Anterior cingulate cortex (tissue), 58 donors: ENCODE measurements around the gene SRPRA.
"Not testable (repeated sequence)": the region's sequence is repeated elsewhere in the genome, so short reads cannot be mapped to it uniquely, and the experiment has no call there.

Experiments
- DNase-seq, 58 donors: peaks; one replicate each; lab custom pipeline; 2025; lab: John Stamatoyannopoulos, UW

Gene SRPRA

DNA sequence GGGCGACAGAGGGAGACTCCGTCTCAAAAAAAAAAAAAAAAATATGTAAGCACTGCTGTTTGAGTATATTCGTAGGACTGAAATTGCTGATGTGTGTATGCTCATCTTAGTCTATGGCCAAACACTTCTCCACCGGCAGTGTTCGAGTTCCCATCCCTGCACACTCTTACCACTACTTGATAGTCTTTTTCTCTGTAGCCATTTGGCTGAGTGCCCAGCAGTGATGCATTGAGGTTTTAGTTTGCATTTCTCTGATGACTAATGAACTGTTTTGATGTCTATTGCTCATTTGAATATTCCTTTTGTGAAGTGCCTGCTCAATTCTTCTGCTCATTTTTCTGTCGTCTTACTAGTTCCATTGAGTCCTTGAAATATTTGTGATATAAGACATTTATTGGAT, 16.1 kb upstream of the SRPRA start:
- peak in 19 of 58 donors; percentile 11 to 84 (median 24) for DNase-seq

DNA sequence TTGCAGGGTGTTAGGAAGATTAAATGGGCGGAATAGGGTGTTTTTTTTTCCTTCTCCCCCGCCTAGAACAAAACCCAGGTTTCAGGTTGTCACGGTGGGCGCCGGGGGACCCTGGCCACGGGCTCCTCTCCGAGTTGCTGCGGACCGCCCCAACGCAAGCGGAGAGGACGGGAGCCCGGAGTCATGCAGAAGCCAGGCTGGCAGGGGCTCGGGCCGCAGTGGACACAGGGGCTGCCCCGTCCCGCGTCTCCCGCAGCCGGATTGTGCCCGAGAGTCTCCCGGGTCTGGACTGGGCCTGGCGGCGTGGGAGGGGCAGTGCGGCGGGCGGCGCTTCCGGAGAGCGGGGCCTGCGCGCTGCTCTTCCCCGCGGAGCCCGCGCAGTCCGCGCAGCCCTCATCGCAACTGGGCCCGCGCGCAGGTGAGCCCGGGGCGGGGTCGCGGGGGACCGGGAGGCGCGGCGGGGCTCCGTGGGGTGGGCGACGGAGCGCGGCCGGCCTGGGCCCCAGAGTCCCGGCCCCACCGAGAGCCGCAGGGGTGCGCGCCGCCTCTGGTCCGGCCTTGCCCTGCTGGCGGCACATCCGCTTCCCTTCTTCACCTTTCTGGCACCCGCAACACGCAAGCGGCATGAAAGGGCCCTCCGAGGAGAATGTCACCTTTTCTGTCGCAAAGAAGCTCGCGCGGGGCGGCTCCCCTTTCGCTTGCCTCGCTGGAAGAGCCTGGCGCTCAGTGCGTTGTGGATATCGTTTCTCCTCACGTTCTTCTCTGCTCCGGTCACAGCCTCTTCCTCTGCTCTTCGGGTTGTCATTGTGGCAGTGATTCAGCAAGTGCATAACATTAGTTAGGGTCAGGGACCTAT, 14.3 kb upstream of the SRPRA start, which contains the start of gene TIRAP:
TIRAP (plus strand) TSS at position 358 of the 856 bp plus-strand sequence. CDS start 7,802 bp downstream, outside the sequence.
- peak in 50 of 58 donors; percentile 10 to 80 (median 48) for DNase-seq

DNA sequence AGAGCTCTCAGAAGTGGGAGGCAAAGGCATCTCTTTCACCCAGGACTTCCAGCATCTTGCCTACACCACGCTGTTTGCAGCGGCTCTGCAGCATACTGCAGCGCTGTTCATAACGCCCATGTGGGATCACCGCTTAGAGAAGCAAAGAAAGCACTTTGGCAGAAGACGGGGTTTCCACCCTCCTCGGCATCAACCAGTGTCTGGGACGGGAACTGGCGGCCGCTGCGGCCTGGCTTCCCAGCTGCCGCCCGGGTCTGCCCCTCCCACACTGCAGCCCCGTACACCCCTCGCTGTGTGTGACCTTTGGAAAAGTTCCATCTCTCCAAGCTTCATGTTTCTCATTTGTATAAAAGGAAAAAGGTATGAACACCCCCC, 13.7 kb upstream of the SRPRA start:
- peak in 38 of 58 donors; percentile 6 to 67 (median 40) for DNase-seq

DNA sequence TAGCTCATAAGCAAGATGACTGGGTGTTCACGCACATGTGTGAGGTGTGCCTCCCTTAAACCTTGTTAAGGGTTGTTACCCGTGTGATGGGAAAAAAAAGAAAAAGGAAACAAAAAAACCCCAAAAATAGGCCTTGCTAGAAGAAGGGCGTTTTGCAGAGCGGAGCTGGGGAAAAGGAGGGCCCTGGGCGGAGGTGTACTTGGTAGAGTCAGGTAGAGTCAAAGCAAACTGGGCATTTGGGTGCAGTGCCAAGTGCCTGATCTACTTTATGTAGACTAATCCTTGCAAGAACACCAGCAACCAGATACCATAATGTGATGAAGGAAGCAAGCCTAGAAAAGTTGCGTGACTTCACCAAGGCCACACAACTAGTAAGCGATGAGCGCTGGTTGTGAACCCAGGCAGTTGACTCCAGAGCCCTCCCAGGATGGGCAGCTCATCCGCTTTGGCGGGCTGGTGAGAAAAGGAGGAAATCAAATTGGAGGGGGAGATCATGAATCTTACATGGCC, 13.0 kb upstream of the SRPRA start:
- no peak for DNase-seq

DNA sequence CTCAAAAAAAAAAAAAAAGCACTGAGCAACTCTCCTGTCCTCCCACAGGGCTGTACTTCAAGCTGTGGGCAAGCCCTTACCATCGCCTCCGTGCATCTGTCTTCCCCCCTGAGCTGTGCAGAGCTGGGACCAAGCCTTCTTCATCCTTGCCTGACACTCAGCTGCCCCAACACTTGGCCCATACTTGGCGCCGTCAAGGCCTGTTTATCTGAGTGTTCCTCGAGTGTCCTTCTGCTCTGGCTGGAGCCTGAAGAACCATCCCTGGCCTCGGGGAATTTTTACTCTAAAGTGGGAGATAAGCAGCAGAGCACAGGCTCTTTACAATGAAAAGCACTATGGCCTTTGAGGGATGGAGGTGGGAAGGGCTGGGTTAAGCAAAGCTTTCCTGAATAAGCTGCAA, 12.6 kb upstream of the SRPRA start:
- DNase-seq, result no peak

DNA sequence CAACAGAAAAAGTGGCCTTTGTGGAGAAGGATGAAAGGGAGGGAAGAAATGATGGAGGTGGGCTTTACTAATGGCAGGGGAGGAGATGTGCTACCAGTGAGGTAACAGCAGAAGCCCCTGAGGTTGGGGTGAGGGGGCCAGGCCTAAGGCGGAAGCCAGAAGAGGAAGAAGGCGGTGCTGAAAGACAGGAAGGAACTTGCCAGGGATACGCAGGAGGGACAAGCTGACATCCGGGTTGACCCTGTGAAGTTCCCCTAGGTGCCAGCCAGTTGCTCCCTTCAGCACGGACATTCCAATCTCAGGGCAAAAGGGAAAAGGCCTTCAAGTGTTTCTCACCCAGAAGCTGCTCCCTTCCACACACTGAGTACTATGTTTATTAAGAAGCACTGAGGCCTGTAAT, 11.9 kb upstream of the SRPRA start:
- DNase-seq, result no peak

DNA sequence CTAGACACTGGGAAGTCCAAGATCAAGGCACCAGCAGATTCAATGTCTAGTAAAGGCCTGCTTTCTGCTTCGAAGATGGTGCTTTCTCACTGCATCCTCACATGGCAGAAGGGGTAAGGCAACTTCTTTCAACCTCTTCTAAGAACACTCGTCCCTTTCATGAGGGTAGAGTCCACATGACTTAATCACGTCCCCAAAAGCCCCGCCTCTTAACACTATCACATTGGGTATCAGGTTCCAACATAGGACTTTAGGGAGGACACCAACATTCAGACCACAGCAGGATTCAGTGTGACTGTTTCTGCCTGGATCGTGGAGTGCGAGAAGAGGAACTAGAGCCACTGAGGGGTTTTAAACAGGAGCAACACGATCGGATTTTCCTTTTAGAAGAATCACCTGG, 10.5 kb upstream of the SRPRA start:
- no peak for DNase-seq

DNA sequence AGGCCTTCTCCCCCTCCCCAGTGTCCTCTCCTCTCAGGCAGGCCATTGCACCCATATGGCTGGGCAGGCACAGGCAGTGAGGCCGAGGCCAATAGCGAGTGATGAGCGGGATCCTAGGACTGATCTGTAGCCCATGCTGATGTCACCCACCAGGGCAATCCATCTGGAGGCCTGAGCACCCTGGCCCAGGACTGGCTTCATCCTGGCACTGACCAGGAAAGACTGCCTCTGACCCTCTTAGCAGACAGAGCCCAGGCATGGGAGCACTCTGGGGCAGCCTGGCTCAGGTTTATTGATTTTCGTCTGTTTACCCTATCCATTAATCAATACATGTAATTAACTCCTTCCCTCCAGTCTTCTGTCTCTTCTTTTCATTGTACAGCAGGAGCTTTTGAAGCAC, 9.1 kb upstream of the SRPRA start:
- DNase-seq, result no peak

DNA sequence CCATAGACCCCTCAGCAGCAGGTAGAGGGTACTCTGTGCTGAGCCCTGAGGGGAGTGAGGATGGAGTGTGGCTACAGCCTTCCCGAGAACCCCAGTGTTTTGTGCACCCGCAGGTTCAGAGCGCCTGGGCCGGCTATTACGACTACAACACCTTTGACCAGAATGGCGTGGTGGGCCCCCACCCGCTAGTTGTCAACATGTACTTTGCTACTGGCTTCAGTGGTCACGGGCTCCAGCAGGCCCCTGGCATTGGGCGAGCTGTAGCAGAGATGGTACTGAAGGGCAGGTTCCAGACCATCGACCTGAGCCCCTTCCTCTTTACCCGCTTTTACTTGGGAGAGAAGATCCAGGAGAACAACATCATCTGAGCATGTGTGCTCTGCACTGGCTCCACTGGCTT, 8.6 kb upstream of the SRPRA start:
- no peak for DNase-seq

DNA sequence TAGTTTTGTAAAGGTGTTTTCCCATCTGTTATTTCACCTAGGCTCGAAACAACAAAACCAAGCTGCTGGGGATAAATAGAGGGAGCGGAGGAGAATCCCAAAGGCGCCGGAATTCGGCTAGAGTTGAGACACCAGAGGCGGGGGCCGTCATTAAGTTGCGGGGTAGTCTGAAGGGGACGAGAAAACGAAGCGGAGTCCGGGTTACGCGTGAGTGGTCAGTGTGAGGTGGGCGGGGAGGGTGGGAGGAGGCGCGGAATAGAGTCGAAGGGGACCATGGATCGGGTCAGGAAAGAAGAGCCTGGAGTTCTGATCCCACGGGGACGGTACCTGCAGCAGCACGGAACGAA, 361 bp downstream of the SRPRA start:
- no peak for DNase-seq

DNA sequence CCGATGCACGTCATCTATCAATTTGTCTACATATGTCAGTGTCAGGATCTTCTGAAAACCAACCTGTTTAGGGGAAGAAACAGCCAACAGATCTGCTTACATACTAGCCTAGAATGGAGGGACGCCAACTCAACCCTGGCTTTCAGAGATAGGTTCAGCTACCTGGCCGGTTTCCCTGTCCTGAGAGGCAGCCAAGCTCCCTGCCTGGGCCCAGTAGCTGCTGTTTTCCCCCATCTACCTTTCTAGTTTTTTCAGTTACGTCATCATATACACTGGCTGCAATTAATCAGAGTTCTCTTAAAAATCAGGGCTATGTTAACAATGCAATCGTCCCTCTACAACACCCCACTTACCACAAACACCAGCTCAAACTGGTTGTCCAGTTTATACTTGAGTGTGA, 1.0 kb downstream of the SRPRA start:
- DNase-seq, result no peak

DNA sequence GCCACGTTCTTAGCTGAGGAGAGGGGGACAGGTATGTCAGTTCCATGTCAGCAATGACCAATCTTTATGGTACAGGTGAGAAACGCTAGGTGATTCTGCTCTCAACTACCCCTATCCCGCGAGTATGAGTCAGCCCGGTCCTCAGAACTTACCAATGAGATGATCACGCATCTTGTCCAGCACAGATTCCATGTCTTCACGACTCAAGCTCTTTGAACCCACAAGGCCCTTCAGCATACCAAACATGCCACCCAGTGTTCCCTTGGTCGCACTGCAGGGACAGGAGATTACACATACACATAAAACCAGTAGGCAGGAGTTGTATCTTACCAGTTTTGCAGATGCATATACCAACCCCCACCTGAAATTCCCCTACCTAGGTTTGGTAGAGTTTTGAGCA, 2.9 kb downstream of the SRPRA start:
- DNase-seq, result no peak

DNA sequence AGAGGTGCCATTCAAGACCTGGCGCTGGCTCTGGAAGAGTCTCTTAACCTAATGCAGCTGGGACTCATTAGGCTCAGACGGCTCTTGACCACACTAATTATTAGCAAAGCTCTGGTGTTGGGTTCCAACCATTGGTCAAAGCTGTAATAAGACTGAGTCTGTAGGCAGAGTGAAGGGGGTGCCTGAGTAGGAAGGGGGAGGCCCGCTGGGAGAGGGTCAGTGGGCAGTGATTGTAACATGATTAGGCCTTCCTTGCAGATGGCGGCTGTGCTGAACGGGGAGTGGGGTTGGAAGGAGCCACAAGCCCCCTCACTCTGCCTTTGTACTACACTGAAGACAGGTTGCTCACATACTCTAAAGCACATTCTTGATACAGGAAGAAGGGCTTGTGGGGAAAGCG, 5.2 kb downstream of the SRPRA start:
- DNase-seq, result no peak

DNA sequence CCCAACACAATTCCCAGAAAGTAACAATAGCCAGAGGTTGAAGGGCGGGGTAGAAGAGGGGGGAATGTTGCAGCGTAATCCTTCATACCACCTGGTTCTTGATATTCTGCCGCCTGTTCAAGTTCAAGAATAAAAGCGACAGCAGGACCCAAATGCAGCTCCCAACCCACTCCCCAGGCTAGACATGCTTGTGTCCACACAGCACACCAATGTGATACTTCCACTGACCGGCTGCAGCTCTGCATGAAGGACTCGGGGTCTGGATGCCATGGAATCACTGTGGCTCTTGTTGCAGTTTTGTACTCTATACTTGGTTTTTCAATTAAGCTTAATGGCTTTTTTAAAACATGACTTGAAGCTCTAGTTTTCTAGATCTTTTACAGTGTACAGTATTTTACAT, 6.5 kb downstream of the SRPRA start:
- DNase-seq, result no peak

DNA sequence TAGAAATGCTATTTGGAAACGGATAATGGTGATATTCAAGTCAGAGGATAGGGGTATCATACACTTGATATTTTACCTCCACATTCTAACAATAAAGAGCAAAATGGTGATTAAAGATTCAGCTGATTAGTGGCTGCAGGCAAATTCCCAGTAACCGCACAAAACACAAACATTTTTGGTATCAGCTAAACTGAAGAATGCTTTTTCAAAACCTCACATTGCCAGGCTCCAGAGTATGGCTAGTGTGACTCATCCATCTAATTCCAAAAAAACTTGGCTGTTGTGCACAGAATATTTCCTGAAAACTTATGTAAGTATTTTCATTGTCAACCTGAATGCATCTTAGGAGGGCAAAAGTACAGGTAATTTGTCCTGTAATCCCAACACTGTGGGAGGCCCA, 10.9 kb downstream of the SRPRA start:
- peak in 1 of 58 donors; percentile 35 for DNase-seq

DNA sequence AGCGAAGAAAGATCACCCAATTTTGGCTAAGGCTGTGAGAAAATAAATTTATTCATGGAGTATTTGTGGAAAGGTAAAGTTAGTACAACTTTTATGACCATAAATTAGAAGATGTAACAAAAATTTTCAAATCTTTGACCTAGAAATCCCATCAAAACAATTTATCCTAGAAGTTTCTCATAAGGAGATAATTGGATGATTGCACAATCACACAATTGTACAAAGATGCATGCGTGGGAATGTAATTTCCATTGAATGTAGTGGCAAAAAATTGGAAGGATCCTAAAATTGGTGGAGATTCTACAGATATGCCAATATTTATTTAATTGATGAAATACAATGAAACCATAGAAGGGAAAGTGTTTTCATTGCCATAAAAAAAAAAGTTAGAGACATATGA, 11.6 kb downstream of the SRPRA start:
- DNase-seq, result no peak

DNA sequence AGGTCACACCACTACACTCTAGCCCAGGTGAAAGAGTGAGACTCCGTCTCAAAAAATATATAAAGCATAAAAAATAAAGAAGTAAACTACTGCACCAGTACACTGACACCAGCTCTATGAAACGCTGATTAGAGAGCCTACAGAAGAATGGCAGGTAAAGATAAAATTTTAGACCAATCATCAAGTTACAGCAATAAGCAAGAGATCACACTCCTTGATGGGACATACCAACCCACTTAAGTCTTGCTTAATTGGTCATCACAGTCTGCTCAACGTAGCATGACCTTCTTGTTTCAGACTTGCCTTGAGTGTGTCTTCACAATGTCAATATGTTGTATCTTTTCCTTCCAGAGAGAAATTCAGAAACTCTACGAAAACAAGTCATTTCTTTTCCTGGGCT, 12.5 kb downstream of the SRPRA start:
- no peak for DNase-seq

DNA sequence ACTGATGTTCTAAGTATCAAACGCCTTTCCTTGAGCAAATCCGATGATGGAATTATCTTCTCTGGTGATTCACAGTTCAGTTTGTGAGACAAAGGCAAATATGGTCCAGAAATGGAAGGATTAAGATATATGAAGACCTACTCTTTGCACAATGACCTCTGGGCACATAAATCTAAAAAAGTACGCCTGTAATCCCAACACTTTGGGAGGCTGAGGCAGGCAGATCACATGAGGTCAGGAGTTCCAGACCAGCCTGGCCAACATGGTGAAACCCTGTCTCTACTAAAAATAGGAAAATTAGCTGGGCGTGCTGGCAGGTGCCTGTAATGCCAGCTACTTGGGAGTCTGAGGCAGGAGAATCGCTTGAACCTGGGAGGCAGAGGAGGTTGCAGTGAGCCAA, 13.2 kb downstream of the SRPRA start:
- DNase-seq, result not testable (repeated sequence)

DNA sequence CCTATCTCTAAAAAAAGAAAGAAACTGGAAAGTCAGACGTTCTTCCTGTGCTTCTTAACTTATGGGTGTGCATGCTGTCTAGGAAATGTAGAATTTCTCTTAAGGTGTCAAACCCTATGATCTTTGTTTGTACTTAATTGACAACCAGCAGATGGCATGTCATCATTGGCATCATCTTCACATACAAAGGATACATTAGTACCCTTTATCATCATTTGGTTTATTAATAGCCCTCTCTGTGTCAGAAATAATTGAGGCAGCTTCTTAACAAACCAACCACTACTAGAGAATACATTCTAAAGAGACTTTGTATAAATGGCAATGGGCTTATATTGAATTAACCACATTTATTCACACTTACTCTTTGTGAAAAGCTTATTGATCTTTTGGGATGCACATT, 13.9 kb downstream of the SRPRA start:
- DNase-seq, result no peak

DNA sequence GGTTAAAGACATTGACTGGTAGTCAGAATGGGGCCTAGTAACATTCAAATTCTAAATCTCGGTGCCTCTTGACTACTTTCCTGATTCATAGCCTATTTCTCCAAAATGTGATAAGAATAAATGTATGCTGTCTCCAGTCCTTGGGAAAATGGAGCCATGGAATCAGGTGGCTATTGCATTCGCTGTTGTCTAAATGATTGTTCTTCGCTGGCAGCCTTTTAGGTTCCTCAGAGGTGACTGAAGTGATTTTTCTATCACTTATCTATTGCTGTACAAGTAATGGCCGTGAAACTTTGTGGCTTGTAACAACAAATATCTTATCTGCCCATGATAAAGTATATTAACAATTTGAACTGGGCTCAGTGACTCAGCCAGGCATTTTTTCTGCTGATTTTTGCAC, 15.4 kb downstream of the SRPRA start:
- DNase-seq, result no peak

DNA sequence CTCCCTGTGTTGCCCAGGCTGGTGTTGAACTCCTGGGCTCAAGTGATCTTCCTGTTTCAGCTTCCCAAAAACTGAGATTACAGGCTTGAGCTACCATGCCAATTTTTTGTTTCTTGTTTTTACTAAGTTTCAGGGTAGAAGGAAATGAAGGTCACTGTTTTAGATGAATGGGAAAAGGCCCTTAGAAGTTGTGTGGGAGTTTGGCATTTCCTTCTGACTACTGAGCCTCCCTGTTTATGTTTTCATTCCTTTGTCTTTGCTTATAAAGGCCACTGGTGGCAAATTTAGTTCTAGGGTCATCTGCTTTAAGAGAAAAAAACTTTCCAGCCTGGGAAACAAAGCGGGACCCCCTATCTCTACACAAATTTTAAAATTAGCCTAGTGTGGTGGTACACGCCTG, 22.1 kb downstream of the SRPRA start:
- no peak for DNase-seq

DNA sequence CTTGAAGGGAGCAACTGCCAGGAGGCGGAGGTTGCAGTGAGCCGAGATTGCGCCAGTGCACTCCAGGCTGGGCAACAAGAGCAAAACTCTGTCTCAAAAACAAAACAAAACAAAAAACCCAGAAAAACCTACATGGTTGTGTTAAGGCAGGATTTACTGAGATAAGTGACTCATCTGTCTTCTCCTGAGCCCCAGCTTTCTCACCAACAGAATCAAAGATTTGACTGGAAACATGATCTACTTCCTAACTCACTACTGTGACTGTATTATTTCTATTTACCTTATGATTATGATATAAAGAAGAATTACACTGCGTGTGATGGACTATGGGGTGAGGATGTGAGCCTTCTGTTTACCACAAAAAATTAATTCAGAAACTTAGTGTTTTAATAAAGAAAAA, 35.3 kb downstream of the SRPRA start:
- DNase-seq, result no peak

DNA sequence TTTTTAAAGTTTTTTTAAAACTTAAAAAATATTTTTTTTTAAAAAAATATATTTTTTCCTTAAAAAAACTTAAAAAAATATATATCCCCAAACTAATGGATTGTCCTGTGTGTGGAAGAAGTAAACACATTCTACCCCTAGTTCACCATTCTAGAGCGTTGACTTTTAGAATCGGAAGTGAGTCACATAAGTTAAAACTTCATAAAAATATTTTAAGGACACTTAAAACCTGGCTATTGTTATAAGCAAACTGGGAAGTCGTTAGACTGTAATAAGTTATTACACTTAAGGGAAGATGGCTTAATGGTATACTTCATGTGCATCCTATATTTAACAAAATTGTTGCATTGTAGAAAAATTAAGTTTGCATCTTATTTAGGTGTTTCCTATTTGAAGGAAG, 36.0 kb downstream of the SRPRA start:
- no peak for DNase-seq
